Epithelial cell of proximal tubule (primary cell): ENCODE data around the gene MAP1LC3A. TPM values are rescaled to one million over a fixed set of nuclear protein-coding genes. Genes with fewer than 3 reads are reported as not detected.

Source experiments
- DNase-seq: peaks from one replicate; pipeline ENCODE4 v3.0.0-alpha.2; 2011; ENCODE audit warnings: low read depth
- H3K4me3 ChIP-seq: 2 replicates; pipeline ENCODE4 v1.5.1; 2011; ENCODE audit warnings: low read depth, mild to moderate bottlenecking, low read length
- CTCF ChIP-seq: conservative IDR thresholded peaks from 2 replicates; pipeline ENCODE4 v1.5.1; 2012; ENCODE audit warnings: low read depth, mild to moderate bottlenecking, low read length
- total RNA-seq: library from RNA; depleted of rRNA; stranded (reverse); fragments of >200 nt; gene quantifications from 2 replicates; pipeline ENCODE4 v1.2.3, GENCODE V29; 2015

The MAP1LC3A gene
- total RNA-seq, 1 donor from 2014 or later: 28.3 TPM

- no peak overlapping the region for H3K4me3 ChIP-seq
- DNase-seq: no peak
- no peak for TF ChIP-seq CTCF
Measured at GRCh38 chr20:34586488-34587163, 28.1 kb downstream of the MAP1LC3A start.

GRCh38 chr20:34595377-34596184 lies 37.1 kb downstream of the MAP1LC3A start:
- TF ChIP-seq CTCF: no peak
- no peak for DNase-seq
- H3K4me3 ChIP-seq: no peak overlapping the region

GRCh38 chr20:34600892-34601653 lies 42.6 kb downstream of the MAP1LC3A start:
- DNase-seq: no peak
- no peak overlapping the region for H3K4me3 ChIP-seq
- TF ChIP-seq CTCF: no peak

GRCh38 chr20:34604980-34605788 lies 46.7 kb downstream of the MAP1LC3A start:
- no peak for DNase-seq
- no peak overlapping the region for H3K4me3 ChIP-seq
- no peak for TF ChIP-seq CTCF

- no peak for TF ChIP-seq CTCF
- no peak for DNase-seq
Measured at GRCh38 chr20:34607066-34607465, 48.5 kb downstream of the MAP1LC3A start.

More at GRCh38 chr20:34607066-34607465, 48.5 kb downstream of the MAP1LC3A start:
- H3K4me3 ChIP-seq: no peak overlapping the region

Other genes with a start within 250 kb of the MAP1LC3A start
- gene ITCH, start 195.4 kb upstream of the MAP1LC3A start, total RNA-seq: 42.7 and 43.8 TPM in 2 replicates
- gene DYNLRB1, start 42.3 kb upstream of the MAP1LC3A start, total RNA-seq: 165 and 193 TPM in 2 replicates
- gene PIGU, start 118.4 kb downstream of the MAP1LC3A start, total RNA-seq: 29.4 and 30.2 TPM in 2 replicates
- 3.3 and 4.3 TPM in 2 replicates for gene TP53INP2, start 145.6 kb downstream of the MAP1LC3A start, total RNA-seq